ENCODE measurements around the gene SH3RF2. TPM values are rescaled to one million over a fixed set of nuclear protein-coding genes. Genes with fewer than 3 reads are reported as not detected.
"Not testable (repeated sequence)": the region's sequence is repeated elsewhere in the genome, so short reads cannot be mapped to it uniquely, and the experiment has no call there.

The SH3RF2 gene
- total RNA-seq, 1 experiment from 2014 or later, result not detected

GRCh38 chr5:145957388-145957787, 21.0 kb downstream of the SH3RF2 start:
- H3K9me2 ChIP-seq (replicated peaks; ENCODE audit: insufficient read depth, low read length), result no peaks in the 10 kb centered on the region
- H3K4me1 ChIP-seq (ENCODE audit: low read length), result no peaks in the 10 kb centered on the region
- DNase-seq, result no peak
- no peak overlapping the region for H3K4me3 ChIP-seq (ENCODE audit: low read length)
- no peaks in the 10 kb centered on the region for H4K20me1 ChIP-seq (ENCODE audit: insufficient read depth, low read depth, low read length)
- no peaks in the 10 kb centered on the region for H3K79me2 ChIP-seq (ENCODE audit: low read length)
- H3K9ac ChIP-seq (ENCODE audit: low read length), result no peak overlapping the region
- no peak overlapping the region for H3K27ac ChIP-seq (ENCODE audit: low read length)
- H3K27me3 ChIP-seq (ENCODE audit: low read length), result no peaks in the 10 kb centered on the region
- no peaks in the 10 kb centered on the region for H3K36me3 ChIP-seq (ENCODE audit: insufficient read depth, low read length)
- H2AFZ ChIP-seq (ENCODE audit: low read length), result no peak overlapping the region
- H3K9me3 ChIP-seq (ENCODE audit: low read length), result no peaks in the 10 kb centered on the region
- no peak overlapping the region for H3K4me2 ChIP-seq (ENCODE audit: low read depth, low read length, poor library complexity, severe bottlenecking)

DNA sequence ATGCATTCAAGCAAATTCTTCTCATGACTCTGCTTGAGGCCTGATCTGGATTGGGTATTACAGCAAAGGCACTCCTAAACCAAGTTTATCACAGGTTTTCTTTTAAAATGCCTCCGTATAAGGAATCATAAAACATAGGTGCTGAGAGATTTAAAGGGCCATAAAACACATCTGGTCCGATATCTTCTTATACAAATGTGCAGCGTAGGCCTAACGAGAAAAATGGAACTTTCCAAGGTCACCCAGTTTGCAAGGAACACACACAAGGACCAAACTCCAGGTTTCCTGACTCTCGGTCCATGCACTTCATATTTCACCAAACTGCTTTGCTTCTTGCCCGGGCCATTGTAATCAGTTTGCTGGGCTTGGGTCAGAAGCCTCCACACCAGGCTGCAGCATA, 22.1 kb downstream of the SH3RF2 start:
- no peaks in the 10 kb centered on the region for H3K9me2 ChIP-seq (replicated peaks; ENCODE audit: insufficient read depth, low read length)
- DNase-seq, result no peak
- H3K4me2 ChIP-seq (ENCODE audit: low read depth, low read length, poor library complexity, severe bottlenecking), result no peak overlapping the region
- no peaks in the 10 kb centered on the region for H3K27me3 ChIP-seq (ENCODE audit: low read length)
- no peaks in the 10 kb centered on the region for H3K79me2 ChIP-seq (ENCODE audit: low read length)
- no peak overlapping the region for H3K4me3 ChIP-seq (ENCODE audit: low read length)
- no peaks in the 10 kb centered on the region for H3K9me3 ChIP-seq (ENCODE audit: low read length)
- H3K27ac ChIP-seq (ENCODE audit: low read length), result no peak overlapping the region
- no peak overlapping the region for H3K9ac ChIP-seq (ENCODE audit: low read length)
- H4K20me1 ChIP-seq (ENCODE audit: insufficient read depth, low read depth, low read length), result no peaks in the 10 kb centered on the region
- no peaks in the 10 kb centered on the region for H3K4me1 ChIP-seq (ENCODE audit: low read length)
- no peaks in the 10 kb centered on the region for H3K36me3 ChIP-seq (ENCODE audit: insufficient read depth, low read length)
- H2AFZ ChIP-seq (ENCODE audit: low read length), result no peak overlapping the region

DNA sequence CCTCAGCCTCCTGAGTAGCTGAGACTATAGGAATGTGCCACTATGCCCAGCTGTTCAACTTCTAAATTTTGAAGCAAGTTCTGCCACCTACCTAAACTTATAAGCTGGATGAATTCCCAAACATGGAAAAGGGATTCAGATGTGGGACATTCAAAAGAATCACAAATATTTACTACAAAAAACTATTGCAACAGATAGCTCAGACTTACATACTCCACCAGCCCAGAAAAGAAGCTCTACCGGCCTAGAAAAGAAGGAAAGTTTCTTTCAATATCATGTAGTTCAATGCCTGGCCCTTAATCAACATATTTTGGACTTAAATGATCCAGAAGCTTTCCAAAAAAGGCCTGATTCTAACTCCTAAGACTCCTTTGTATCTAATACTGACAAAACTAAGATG, 23.8 kb downstream of the SH3RF2 start:
- no peaks in the 10 kb centered on the region for H3K9me2 ChIP-seq (replicated peaks; ENCODE audit: insufficient read depth, low read length)
- no peak for DNase-seq
- H3K4me3 ChIP-seq (ENCODE audit: low read length), result no peak overlapping the region
- H3K79me2 ChIP-seq (ENCODE audit: low read length), result no peaks in the 10 kb centered on the region
- no peaks in the 10 kb centered on the region for H3K4me1 ChIP-seq (ENCODE audit: low read length)
- H3K36me3 ChIP-seq (ENCODE audit: insufficient read depth, low read length), result no peaks in the 10 kb centered on the region
- H3K9ac ChIP-seq (ENCODE audit: low read length), result no peak overlapping the region
- no peaks in the 10 kb centered on the region for H4K20me1 ChIP-seq (ENCODE audit: insufficient read depth, low read depth, low read length)
- no peak overlapping the region for H3K27ac ChIP-seq (ENCODE audit: low read length)
- no peaks in the 10 kb centered on the region for H3K27me3 ChIP-seq (ENCODE audit: low read length)
- no peaks in the 10 kb centered on the region for H3K9me3 ChIP-seq (ENCODE audit: low read length)
- H3K4me2 ChIP-seq (ENCODE audit: low read depth, low read length, poor library complexity, severe bottlenecking), result no peak overlapping the region
- H2AFZ ChIP-seq (ENCODE audit: low read length), result no peak overlapping the region

GRCh38 chr5:145960848-145961600, 24.6 kb downstream of the SH3RF2 start:
- H3K27ac ChIP-seq (ENCODE audit: low read length), result no peak overlapping the region
- no peak for DNase-seq
- H3K4me1 ChIP-seq (ENCODE audit: low read length), result no peaks in the 10 kb centered on the region
- H3K9me3 ChIP-seq (ENCODE audit: low read length), result no peaks in the 10 kb centered on the region
- no peak overlapping the region for H3K4me3 ChIP-seq (ENCODE audit: low read length)
- H3K36me3 ChIP-seq (ENCODE audit: insufficient read depth, low read length), result no peaks in the 10 kb centered on the region
- no peak overlapping the region for H3K4me2 ChIP-seq (ENCODE audit: low read depth, low read length, poor library complexity, severe bottlenecking)
- no peak overlapping the region for H3K9ac ChIP-seq (ENCODE audit: low read length)
- no peak overlapping the region for H2AFZ ChIP-seq (ENCODE audit: low read length)
- no peaks in the 10 kb centered on the region for H3K79me2 ChIP-seq (ENCODE audit: low read length)
- no peaks in the 10 kb centered on the region for H3K27me3 ChIP-seq (ENCODE audit: low read length)
- no peaks in the 10 kb centered on the region for H3K9me2 ChIP-seq (replicated peaks; ENCODE audit: insufficient read depth, low read length)
- no peaks in the 10 kb centered on the region for H4K20me1 ChIP-seq (ENCODE audit: insufficient read depth, low read depth, low read length)

- H3K9ac ChIP-seq (ENCODE audit: low read length), result no peak overlapping the region
- H3K79me2 ChIP-seq (ENCODE audit: low read length), result no peaks in the 10 kb centered on the region
- no peaks in the 10 kb centered on the region for H3K9me3 ChIP-seq (ENCODE audit: low read length)
- H3K4me3 ChIP-seq (ENCODE audit: low read length), result no peak overlapping the region
- no peaks in the 10 kb centered on the region for H3K27me3 ChIP-seq (ENCODE audit: low read length)
- H3K27ac ChIP-seq (ENCODE audit: low read length), result no peak overlapping the region
- H2AFZ ChIP-seq (ENCODE audit: low read length), result no peak overlapping the region
- no peaks in the 10 kb centered on the region for H3K4me1 ChIP-seq (ENCODE audit: low read length)
- no peaks in the 10 kb centered on the region for H3K36me3 ChIP-seq (ENCODE audit: insufficient read depth, low read length)
- DNase-seq, result no peak
- no peaks in the 10 kb centered on the region for H4K20me1 ChIP-seq (ENCODE audit: insufficient read depth, low read depth, low read length)
- no peak overlapping the region for H3K4me2 ChIP-seq (ENCODE audit: low read depth, low read length, poor library complexity, severe bottlenecking)
- no peaks in the 10 kb centered on the region for H3K9me2 ChIP-seq (replicated peaks; ENCODE audit: insufficient read depth, low read length)
Measured at GRCh38 chr5:145962001-145962400, 25.6 kb downstream of the SH3RF2 start.

DNA sequence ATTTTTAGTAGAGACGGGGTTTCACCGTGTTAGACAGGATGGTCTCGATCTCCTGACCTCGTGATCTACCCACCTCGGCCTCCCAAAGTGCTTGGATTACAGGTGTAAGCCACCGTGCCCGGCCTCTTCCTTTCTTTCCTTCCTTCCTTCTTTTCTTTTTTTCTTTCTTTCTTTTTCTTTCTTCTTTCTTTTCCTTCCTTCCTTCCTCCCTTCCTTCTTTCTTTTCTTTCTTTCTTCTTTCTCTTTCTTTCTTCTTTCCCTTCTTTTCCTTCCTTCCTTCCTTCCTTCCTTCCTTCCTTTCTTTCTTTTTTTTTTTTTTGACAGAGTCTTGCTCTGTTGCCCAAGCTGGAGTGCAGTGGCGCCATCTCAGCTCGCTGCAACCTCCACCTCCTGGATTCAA, 27.6 kb downstream of the SH3RF2 start:
- H3K9me2 ChIP-seq (replicated peaks; ENCODE audit: insufficient read depth, low read length); H3K4me3 ChIP-seq (ENCODE audit: low read length); H3K36me3 ChIP-seq (ENCODE audit: insufficient read depth, low read length); H3K9me3 ChIP-seq (ENCODE audit: low read length); H3K27me3 ChIP-seq (ENCODE audit: low read length); H2AFZ ChIP-seq (ENCODE audit: low read length); H4K20me1 ChIP-seq (ENCODE audit: insufficient read depth, low read depth, low read length); H3K4me2 ChIP-seq (ENCODE audit: low read depth, low read length, poor library complexity, severe bottlenecking); H3K79me2 ChIP-seq (ENCODE audit: low read length); DNase-seq; H3K9ac ChIP-seq (ENCODE audit: low read length); H3K4me1 ChIP-seq (ENCODE audit: low read length); H3K27ac ChIP-seq (ENCODE audit: low read length): not testable (repeated sequence)

DNA sequence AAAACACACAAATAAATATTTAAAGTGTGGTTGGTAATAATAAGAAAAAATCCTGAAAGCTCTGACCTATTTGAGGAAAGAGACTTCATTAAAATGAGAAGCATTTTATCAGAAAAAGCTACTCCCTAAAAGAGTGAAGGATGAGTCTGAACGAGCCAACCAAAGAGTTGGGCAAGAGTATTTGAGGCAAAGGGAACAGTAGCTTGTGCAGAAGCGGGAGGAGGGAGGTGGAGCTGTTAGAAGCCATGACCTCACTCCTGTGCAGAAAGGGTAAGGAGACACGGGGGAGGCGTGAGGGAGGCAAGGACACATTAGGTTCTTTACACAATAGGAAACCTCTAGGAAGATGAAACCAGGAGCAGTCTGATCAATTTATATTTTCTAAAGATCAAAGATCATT, 29.4 kb downstream of the SH3RF2 start:
- H3K9me3 ChIP-seq (ENCODE audit: low read length), result no peaks in the 10 kb centered on the region
- H4K20me1 ChIP-seq (ENCODE audit: insufficient read depth, low read depth, low read length), result no peaks in the 10 kb centered on the region
- DNase-seq, result no peak
- no peak overlapping the region for H3K27ac ChIP-seq (ENCODE audit: low read length)
- H3K79me2 ChIP-seq (ENCODE audit: low read length), result no peaks in the 10 kb centered on the region
- H3K9ac ChIP-seq (ENCODE audit: low read length), result no peak overlapping the region
- no peak overlapping the region for H2AFZ ChIP-seq (ENCODE audit: low read length)
- H3K4me1 ChIP-seq (ENCODE audit: low read length), result no peaks in the 10 kb centered on the region
- no peaks in the 10 kb centered on the region for H3K36me3 ChIP-seq (ENCODE audit: insufficient read depth, low read length)
- no peak overlapping the region for H3K4me2 ChIP-seq (ENCODE audit: low read depth, low read length, poor library complexity, severe bottlenecking)
- H3K27me3 ChIP-seq (ENCODE audit: low read length), result no peaks in the 10 kb centered on the region
- no peaks in the 10 kb centered on the region for H3K9me2 ChIP-seq (replicated peaks; ENCODE audit: insufficient read depth, low read length)
- H3K4me3 ChIP-seq (ENCODE audit: low read length), result no peak overlapping the region

GRCh38 chr5:145967296-145967695, 30.9 kb downstream of the SH3RF2 start:
- DNase-seq, result no peak
- Histone ChIP-seq H3K9me2 (replicated peaks; ENCODE audit: insufficient read depth, low read length) (no peaks in the 10 kb centered on the region), H3K27ac (ENCODE audit: low read length) (no peak overlapping the region), H3K9ac (ENCODE audit: low read length) (no peak overlapping the region), H3K4me2 (ENCODE audit: low read depth, low read length, poor library complexity, severe bottlenecking) (no peak overlapping the region), H3K9me3 (ENCODE audit: low read length) (no peaks in the 10 kb centered on the region), H4K20me1 (ENCODE audit: insufficient read depth, low read depth, low read length) (no peaks in the 10 kb centered on the region), H3K4me3 (ENCODE audit: low read length) (no peak overlapping the region), H3K79me2 (ENCODE audit: low read length) (no peaks in the 10 kb centered on the region), H3K27me3 (ENCODE audit: low read length) (no peaks in the 10 kb centered on the region), H2AFZ (ENCODE audit: low read length) (no peak overlapping the region), H3K4me1 (ENCODE audit: low read length) (no peaks in the 10 kb centered on the region), H3K36me3 (ENCODE audit: insufficient read depth, low read length) (no peaks in the 10 kb centered on the region)
